Activated CD8-positive, alpha-beta memory T cell treated with anti-CD3 and anti-CD28 coated beads for 24 hours (primary cell): ENCODE data around the gene ELMOD3.
"Not testable (repeated sequence)": the region's sequence is repeated elsewhere in the genome, so short reads cannot be mapped to it uniquely, and the experiment has no call there.

Experiments
- DNase-seq: peaks from one replicate; pipeline ENCODE4 v3.0.0-alpha.2; 2020

The ELMOD3 gene

DNA sequence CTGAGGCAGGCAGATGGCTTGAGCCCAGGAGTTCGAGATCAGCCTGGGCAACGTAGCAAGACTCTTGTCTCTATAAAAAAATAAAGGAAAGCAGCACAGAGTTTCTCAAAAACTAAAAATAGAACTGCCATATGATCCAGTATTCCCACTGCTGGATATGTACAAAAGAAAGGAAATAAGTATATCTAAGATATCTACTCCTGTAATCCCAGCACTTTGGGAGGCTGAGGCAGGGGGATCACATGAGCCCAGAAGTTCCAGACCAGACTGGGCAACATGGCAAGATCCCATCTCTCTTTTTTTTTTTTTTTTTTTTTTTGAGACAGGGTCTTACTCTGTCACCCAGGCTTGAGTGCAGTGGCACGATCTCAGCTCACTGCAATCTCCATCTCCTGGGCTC, 24.9 kb upstream of the ELMOD3 start:
- DNase-seq, result not testable (repeated sequence)

DNA sequence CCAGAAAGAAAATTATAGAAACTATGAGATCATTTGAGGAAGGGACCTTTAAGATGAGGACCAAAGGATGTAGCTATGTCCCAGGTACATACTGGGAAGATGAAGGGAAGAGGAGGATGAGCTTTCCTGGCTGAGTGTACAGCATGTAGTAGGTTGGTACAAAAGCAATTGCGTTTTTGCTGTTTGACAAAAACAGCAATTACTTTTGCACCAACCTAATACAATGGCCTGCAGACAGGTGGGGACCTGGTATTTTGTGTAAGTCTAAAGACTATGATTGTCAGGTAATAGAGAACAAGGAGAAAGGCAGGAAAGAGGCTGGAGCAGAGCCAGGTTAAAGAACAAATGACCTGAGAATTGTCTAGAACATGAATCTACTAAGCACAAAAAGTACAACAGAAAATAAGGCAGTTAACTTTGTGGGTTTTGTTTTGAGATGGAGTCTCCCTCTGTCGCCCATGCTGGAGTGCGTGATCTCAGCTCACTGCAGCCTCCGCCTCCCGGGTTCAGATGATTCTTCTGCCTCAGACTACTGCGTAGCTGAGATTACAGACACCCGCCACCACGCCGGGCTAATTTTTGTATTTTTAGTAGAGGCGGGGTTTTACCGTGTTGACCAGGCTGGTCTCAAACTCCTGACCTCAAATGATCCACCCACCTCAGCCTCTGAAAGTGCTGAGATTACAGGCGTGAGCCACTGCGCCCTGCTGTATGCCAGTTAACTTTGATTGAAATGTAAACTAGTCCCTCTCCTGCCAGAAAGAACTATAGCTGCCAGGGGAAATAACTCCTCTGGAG, 23.5 kb upstream of the ELMOD3 start:
- DNase-seq, result no peak

DNA sequence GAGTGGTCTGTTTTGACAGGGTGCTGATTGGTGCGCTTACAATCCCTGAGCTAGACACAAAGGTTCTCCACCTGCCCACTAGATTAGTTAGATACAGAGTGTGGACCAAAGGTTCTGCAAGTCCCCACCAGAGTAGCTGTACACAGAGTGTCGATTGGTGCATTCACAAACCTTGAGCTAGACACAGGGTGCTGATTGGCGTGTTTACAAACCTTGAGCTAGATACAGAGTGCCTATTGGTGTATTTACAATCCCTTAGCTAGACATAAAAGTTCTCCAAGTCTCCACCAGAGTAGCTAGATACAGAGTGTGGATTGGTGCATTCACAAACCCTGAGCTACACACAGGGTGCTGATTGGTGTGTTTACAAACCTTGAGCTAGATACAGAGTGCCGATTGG, 20.7 kb upstream of the ELMOD3 start:
- DNase-seq, result not testable (repeated sequence)

- no peak for DNase-seq
Measured at GRCh38 chr2:85334928-85335327, 19.6 kb upstream of the ELMOD3 start.

- DNase-seq, result no peak
Measured at GRCh38 chr2:85340034-85340892, 14.3 kb upstream of the ELMOD3 start.

- no peak for DNase-seq
Measured at GRCh38 chr2:85341269-85342029, 13.1 kb upstream of the ELMOD3 start.

DNA sequence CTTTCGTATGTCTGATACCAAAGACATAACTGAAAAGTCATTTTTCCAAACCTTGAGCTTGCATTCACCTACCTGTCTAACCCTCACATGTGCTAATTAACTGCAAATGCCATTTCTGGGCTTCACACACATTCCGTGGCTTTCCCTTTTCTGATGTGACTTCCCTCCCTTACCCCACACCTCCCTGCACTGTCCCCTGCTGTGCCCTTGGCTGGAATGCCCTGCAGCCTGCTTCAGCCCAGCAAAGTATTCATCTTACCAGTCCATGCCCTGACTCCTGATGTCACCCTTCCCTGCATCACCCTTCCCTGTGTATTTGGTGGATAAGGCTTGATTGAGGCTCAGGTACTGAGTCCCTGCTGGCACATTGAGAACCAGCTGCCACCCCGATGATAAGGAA, 12.4 kb upstream of the ELMOD3 start:
- no peak for DNase-seq

DNA sequence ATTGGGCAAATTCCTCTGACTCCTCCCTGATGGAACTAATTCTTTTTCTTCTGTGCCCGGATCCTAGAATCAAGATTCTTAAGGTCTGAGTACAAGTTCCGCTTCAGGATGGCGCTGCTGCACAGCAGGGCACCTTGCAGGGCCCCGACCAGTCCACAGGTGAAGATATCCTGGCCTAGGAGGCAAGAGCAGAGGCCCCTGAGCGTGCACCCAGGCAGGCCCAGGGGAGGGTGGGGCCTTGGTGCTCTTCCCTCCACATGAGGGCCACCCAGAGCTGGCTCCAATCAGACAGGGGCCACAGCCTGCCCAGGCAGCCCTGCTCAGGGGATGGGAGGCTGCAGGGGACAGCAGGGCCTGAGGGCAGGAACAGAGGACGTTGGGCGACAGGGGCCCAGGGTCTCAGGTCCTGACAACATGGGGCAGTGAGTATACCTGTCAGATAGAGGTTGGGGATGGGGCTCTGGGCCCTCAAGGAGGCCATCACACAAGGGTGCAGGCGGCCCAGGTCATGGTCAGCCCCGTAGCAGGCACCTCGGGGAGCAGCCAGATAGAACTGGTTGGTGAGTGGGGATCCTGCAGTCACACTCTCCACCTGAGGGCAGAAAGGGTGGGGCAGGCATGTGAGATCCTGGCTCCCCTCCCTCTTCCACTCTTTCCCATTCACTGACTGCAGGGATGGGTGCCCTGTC, 11.2 kb upstream of the ELMOD3 start:
- DNase-seq, result not testable (repeated sequence)

GRCh38 chr2:85344356-85344954, 10.1 kb upstream of the ELMOD3 start:
- no peak for DNase-seq

DNA sequence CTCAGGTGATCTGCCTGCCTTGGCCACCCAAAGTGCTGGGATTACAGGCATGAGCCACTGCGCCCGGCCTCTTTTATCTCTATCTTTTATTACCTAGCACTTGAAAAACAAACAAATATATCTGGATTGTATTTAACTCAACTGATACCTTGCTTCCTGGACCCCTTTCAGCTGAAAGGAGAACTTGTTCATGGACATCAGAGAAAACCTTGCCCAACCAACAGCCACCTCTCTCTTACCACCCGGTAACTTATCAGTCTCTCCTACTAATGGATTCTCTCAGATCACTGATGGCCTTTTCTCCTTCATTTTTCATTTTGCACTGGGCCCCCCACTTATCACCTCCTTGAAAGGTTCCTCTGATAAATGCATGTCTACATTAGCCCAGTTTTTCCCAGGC, 7.0 kb upstream of the ELMOD3 start:
- DNase-seq, result no peak

DNA sequence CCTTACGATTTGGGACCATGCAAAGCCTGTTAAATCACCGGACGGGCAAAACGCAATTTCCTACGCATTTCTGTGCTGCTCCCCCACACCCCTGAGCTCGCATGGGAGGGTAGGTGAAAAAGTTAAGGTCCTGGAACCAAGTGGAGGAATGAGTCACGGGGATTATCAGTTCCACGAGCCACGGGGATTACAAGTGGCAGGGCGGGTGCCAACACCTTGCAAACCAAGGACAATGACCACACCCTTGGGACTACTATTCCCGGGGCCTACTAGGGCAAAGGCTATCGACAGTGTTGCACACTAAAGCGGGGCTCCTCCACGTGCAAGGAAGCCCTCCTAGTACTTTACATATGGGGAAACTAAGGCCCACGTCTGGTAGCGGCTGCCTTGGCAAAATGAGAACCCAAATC, 688 bp upstream of the ELMOD3 start:
- DNase-seq, result no peak

DNA sequence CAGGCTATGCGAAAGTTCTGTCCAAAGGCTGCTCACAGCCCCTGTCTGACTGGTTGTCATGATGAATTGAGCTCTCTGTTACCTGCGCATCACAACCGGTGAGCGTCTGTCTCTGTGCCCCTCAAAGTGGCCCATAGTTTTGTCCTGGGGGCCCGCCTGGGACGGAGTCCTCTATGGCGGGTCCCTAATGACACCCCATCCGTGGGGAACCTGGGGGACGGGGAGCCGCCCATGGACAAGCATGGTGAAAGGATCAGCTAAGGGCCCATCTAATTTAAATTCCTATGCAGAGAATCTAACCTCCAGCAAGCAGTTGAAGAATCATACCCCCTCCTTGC, 473 bp downstream of the ELMOD3 start:
- DNase-seq, result no peak

DNA sequence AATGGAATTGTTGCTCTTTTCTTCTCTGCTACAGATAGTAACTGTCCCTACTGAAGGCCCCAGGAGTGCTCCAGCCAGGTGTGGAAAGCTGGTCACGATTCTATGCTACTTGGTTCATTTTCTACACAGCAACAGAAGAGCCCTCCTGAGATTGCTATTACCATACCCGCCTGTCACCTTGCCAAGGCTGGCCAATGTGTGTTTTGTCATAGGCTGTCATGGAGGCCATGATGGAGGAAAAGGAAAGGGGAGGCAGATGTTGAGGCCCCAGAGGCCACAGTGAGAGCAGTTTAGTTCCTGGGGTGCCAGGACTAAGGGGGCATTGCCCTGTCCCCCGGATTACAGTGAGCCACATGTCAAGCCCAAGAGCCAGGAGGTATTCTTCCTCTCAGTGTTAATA, 952 bp downstream of the ELMOD3 start:
- no peak for DNase-seq

GRCh38 chr2:85356186-85356585, 1.6 kb downstream of the ELMOD3 start:
- DNase-seq, result no peak

- DNase-seq, result no peak
Measured at GRCh38 chr2:85357736-85358135, 3.2 kb downstream of the ELMOD3 start.

DNA sequence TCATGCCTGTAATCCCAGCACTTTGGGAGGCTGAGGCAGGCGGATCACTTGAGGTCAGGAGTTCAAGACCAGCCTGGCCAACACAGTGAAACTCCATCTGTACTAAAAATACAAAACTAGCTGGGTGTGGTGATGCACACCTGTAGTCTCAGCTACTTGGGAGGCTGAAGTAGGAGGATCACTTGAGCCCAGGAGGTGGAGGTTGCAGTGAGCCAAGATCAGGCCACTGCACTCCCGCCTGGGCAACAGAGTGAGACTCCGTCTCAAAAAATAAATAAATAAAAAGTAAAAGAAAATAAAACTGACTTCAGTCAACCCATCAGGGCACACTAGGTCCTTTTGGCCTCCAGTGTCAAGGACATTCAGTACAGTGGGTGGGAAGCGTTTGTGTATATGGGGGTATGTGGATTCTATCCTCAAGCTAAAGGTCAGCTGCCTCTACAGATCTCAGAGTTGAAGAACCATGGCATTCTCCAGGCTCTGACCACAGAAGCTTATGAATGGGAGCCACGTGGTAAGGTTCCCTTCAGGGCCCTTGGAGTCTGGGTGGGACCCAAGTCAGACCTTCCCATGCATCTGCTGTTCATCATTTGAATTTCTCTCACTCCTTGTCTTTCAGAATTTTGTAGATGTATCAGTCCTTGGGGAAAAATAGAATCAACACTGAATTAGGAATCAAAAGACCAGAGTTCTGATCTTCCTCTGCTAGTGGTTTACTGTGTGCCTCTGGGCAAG, 8.3 kb downstream of the ELMOD3 start:
- not testable (repeated sequence) for DNase-seq

DNA sequence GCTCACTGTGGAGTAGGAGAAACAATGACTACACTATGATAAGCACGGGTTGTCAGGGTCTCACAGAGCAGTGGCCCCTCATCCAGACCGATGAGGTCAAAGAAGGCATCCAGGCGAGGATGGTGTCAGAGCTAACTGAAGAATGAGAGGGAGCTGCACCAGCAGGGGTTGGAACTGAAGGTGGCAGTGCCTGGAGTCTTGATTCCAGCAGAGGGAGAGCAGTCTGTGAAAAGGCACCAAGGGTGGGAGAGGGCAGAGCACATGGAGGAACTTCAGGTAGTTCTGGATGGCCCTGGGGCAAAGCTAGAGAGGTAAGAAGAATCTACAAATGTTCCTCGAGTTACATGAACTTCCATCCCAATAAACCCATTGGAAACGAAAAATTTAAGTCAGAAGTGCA, 12.6 kb downstream of the ELMOD3 start:
- no peak for DNase-seq

DNA sequence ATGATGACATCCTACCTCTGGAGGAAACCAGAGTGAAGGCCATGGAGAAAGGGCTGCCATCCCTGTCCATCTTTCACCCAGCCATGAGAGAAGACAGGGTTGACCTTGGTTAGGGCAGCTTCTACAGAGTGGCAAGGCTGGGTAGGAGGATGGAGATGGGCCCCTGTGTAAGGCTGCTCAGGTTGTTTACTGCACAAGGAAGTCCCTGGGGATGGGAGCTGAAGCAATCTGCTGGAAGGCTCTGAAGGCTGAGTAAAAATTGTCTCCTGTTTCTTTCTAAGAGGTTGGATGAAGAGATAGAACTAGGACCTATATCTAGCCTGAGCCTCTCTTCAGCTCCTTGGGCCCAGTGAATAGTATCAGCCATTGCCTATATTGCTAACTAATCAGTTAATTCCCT, 14.4 kb downstream of the ELMOD3 start:
- DNase-seq, result no peak

DNA sequence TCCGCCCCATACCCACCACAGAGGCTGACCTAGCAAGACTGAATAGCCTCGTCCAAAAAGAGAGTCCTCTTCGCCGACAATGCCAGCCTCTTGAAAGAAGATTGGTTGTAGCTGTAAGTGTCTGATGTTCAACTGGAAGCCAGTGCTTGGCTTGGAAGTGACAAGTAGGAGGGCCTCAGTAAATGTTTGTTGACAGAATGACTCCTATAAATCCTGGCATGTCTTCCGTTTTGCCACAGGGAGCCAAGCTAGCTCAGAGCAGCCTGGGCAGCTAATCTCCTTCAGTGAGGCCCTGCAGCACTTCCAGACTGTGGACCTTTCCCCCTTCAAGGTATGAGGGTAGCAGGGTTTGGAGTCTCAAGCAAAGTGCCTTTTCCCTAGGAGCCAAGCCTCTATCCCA, 14.9 kb downstream of the ELMOD3 start:
- DNase-seq, result no peak

DNA sequence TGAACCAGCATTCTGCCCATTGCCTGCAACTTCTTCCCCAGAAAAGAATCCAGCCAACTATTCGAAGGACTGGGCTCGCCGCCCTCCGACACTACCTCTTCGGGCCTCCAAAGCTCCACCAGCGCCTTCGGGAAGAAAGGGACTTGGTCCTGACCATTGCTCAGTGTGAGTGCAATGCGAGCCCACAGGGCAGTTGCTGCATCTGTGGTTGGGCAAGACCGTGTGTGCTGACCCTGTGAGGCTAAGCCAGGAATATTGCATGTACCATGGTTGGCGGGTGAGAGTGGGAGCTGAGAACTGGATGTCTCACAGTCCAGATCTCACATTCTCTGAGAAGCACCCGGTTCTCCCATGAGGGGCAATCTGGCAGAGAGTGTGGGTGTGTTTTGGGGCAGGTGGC, 16.5 kb downstream of the ELMOD3 start:
- DNase-seq, result no peak

DNA sequence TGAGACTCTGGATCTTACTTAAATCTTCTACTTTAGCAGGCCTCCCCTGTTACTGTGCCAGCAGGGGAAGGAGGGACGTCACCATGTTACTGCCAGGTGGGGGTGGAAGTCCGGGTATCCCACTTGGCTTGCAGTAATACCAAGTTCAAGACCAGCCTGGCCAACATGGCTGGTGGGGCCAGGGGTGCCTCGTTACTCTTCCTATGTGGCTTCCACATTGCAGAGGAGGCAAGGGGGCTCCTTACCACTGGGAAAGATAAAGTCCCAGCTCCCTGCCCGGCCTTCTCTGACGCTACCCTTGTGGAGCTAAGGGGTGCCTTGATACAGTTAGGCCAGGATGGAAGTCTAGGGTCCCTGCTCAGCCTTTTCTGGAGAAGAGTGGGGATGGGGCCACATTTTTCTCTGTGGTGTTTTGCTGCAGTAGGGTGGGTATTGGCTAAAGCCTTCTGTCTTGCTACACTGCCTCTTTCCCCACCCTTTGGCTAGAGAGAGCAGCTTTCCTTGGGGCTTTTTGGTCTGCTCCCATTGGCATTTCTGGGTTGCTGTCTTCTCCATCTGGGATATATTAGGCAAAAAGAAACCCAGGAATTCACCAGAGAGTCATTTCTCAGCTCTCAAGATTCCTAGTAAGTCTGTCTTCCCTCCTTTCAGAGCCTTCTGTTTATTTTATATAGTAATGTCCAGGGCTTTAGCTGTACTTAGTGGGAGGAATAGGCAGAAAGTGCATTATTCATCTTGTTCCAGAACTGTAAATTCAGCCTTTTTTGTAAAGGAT, 21.9 kb downstream of the ELMOD3 start:
- no peak for DNase-seq
